Stromal cell of bone marrow (primary cell): ENCODE measurements around the gene CPZ.

Experiments
- DNase-seq: peaks from one replicate; pipeline ENCODE4 v3.0.0-alpha.2; 2012; ENCODE audit warnings: low read depth

The CPZ gene

GRCh38 chr4:8639777-8640720 lies 47.5 kb downstream of the CPZ start:
- no peak for DNase-seq

DNA sequence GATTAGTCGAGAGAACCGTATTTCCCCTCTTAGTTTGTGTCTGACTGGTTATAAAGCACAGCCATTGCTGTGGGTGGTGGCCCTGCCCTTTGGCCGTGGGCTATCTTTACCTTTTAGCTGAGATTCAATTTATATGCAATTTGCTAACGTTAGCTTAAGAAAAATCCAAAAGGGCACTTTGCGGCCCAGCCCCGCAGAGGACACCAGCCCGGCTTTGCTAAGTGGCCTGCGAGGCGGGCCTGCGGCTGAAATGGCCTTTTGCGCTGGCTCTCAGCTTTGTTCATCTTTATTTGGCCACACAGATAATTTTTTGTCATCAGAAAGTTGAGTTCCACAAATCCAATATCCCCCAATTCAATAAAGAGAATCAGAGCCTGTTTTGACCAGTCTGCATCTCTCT lies 48.3 kb downstream of the CPZ start:
- no peak for DNase-seq

DNA sequence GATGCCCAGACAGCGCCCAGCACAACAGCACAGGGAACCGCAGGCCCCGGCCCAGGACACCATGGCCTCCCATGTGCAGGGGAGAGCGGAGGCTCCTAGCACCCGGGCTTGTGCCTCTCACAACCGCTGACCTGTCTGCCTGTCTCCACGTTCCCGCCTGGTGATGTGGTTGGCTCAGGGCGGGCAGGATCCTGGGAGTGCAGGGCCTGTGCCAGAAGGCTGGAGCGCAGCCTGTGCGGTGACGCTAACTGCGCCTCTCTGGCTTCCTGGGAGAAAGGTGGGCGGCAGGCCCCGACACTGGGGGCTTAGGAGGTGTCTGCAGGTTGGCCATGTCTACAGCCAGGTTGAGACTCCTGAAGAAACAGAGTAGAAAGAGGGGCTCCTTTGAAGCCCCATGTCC lies 48.7 kb downstream of the CPZ start:
- DNase-seq = no peak

GRCh38 chr4:8641931-8642650 lies 49.5 kb downstream of the CPZ start:
- no peak for DNase-seq

- DNase-seq = no peak
Observed at GRCh38 chr4:8642651-8643321, 50.2 kb downstream of the CPZ start.

GRCh38 chr4:8643441-8643840 lies 50.9 kb downstream of the CPZ start:
- no peak for DNase-seq

DNA sequence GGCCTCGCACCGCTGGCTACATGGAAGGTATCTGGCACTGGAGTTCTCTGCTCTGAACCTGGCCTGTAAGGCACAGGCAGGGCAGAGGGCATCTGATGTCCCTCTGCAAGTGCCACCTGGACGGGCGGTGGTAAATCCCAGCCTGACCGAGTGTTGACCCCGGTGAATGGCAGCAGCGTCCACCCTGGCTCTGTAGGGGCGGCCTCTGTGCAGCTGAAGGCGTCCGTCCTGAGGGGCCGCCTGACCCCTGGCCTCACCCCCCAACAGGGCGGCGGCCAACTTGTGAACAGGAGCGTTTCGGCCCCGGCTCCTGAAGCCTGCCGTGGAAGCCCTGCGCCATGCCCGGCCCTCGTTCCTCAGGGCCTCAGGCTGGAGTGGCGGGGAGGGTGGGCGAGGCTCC lies 51.4 kb downstream of the CPZ start:
- no peak for DNase-seq

DNA sequence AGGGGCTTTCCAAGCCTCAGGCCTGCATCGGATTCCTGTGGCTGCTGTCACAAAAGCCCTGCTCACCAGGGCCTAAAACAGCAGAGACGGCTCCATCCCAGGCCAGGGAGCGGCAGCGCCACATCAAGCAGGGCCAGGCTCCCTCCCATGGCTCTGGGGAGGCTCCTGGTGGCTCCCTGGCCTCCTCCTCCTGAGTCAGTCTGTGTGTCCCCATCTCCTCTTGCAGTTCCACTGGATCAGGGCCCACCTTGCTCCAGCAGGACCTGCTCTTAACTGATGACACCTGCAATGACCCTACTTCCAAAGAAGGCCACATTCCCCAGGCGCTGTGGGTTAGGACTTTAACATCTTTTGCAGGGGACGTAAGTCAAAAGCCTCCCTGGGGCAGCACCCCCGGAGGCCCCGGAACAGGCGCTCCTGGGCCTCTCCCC lies 51.9 kb downstream of the CPZ start:
- DNase-seq = no peak

- no peak for DNase-seq
Observed at GRCh38 chr4:8644966-8645752, 52.6 kb downstream of the CPZ start.

DNA sequence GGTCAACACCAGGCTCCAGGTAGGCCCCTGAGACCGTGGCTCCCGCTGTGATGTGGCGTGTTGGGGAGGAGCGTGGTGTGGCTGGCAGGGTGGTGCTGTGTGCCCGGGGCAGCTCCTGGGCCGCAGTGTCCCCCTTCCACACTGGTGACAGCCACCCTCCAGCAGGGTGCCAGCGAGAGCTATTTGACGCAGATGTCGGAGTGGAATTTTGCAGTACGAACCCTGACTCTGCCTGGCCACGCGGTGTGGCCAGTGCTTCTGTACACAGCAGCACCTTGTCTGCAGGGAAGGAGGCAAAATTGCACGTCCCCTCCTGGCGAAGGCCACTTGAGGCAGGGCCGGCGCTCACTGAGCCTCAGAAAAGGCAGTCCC lies 53.2 kb downstream of the CPZ start:
- no peak for DNase-seq

- no peak for DNase-seq
Observed at GRCh38 chr4:8646296-8647093, 53.9 kb downstream of the CPZ start.

DNA sequence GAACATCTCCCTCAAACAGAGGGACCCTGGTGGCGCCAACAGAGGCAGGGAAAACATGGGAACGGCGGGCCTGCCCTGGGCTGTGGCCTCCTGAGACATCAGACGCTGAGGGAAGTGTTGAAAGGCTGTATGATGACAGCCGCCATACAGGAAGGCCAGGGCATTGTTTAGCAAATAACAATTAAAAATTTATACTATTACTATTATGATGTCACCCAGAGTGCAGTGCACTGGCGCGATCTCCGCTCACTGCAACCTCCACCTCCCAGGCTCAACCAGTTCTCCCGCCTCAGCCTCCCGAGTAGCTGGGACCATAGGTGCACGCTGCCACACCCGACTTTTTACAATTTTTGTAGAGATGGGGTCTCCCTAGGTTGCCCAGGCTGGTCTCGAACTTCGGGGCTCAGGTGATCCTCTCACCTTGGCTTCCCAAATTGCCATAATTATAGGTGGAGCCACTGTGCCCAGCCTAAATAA lies 54.6 kb downstream of the CPZ start:
- DNase-seq = no peak

DNA sequence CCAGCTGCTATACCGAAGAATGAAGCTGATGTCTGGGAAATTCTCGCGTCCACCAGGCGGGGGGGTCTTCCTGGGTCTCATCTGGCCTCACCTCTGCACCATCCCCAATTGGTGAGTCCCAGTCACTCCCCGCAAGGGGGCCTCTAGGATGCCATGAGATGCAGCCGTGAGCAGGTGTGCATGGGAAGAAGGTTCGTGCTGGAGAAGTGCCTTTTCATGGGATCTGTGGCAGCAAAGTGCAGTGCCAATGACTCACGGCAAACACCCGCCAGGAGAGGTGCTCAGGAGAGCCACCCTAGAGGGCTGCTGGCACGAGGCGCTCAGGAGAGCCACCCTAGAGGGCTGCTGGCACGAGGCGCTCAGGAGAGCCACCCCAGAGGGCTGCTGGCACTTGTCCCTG lies 55.1 kb downstream of the CPZ start:
- no peak for DNase-seq

- DNase-seq = no peak
Observed at GRCh38 chr4:8648296-8648695, 55.7 kb downstream of the CPZ start.

DNA sequence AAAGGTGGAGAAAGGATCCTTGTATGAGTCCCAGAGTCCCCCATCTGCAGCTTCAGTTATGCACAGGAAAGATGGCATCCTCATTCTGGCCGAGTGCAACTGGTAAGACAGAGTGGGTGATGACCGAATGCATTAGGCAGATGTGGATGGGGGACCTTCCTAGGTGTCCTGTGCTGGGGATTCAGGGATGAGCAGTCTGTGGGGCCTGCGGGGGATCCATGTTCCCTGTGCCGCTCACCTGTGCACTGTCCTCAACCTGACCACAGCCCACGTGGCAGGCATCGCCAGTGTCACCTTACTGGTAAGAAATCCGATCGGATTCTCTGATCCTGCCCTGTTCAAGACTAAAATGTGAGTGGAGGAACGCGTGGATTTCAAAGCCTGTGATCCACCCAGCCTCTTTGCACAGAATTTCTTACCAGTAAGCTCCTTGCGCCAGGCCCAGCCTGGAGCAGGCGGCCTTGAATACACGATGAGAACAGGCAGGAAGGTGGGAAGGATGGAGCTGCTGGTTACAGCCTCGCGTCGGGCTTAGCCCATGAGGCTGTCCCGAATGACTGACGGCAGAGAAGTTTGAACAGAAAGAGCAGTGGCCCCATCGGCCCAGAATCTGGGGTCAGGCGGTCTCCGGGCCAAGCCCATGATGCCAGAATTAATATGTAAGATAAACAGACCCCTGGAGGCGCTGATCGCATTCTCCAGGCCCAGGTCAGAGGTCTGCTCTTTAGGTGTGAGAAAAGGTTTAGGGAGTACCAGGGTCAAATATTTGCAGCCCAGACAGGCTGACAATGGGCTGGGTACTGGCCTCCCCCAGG lies 56.5 kb downstream of the CPZ start:
- DNase-seq = no peak

DNA sequence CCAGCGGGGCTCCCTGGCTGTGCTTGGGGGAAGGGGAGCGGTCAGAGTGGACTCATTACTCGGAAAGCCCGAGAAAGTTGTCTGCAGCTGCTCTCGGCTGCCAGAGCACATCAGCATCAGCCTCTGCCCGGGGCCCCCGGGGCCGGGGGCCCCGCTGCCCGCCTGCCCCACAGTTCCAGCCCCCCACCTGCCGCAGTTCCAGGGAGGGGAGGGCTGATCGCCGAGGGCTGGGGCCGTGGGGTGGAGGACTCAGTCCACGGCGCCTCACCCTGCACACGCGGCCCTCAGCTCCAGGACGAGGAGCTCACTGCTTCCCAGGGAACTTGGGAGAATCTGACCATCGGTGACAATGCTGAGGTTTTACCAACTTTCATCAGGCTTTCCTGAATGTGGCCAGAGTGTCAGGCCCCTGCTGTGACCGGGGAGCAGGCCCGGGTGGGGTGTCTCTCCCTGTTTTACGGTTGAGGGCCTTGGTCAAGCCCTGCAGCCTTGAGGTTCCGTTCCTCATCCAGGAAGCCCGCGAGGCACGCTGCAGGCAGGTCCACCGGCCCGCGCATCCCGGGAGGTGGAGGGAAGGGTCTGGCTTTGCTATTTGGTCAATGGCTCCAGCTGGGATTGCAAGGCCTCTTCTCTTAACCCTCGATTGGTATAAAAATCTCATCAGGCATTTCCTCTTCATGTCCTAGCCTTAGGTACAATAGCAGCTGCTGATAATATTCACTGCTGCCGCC lies 57.2 kb downstream of the CPZ start:
- DNase-seq = no peak

DNA sequence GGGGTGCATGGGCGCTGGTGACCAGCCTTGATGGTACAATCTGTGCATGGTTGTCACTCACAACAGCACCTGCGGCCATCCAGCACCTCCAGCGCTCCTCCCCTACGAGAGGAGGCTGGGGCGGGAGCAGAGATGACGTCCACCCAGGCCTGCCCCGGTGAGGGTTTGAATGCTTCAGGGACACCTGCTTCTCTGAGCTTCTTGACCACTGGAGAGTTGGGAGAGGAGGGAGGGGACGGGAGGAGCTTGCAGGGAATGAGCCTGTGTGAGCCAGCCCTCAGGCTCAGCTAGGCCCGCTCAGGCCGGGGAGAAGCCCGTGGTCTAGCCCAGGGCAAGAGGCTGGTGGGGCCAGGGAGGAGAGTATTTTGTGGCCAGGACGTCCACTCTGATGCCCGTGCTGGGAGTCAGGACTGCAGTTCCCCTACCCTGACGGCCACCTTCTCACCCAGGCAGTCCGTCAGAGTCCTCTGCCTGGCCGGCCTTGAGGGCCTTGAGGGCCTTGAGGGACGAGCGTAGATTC lies 59.2 kb downstream of the CPZ start:
- no peak for DNase-seq

DNA sequence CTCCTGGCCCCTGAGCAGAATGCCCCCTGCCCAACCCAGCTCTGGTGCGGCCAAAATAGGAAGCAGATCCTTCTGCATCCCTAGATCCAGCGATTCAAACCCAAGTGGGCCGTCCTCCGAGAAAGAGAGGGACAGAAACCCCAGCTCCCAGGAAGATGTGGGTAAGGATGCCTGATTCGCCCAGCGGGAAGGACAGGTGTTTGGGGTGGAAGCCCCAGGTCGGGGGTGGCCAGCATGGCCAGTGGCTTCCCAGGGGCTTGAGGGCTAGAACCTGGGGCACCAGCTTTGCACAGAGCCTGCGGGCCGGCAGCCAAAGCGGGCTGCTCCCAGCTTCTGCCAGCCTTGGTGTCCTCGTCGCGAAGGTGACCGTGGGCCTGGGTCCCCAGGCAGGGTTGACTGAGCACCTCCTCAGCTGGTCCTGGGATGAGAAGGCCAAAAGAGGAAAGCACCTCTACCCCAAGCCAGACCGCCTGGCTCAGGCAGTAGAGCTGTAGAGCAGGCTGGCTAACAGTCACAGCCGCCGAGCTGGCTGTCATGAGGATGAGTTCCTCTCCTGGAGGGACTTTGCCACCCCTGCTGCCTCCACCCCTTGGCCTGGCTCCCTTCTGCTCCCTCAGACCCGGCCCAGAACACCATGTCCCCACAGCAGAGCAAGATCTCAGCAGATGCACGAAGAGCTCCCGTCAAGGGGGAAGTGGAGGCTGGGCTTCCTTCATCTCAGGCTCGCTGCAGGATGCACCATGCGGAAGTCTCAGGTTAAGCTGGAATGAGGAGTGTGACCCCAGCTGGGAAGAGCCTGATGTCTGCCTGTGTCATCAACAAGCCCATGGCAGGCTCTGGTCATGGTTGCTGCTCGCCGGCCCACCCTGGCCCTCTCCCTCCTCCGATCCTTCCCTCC lies 59.9 kb downstream of the CPZ start:
- DNase-seq = no peak
